Right lobe of liver (tissue), 6 donors: Measurements from ENCODE around the gene PRKCQ. TPM values are rescaled to one million over a fixed set of nuclear protein-coding genes. Genes with fewer than 3 reads are reported as not detected.
"Not testable (repeated sequence)": the region's sequence is repeated elsewhere in the genome, so short reads cannot be mapped to it uniquely, and the experiment has no call there.

ENCODE experiments used
- ATAC-seq, 4 donors: fragments of 200-7000 bp; cut with Tn5 transposase; one replicate each; pipeline ENCODE4 v1.9.1; 2020; ENCODE audit warnings: mild to moderate bottlenecking in 4 of 4, moderate library complexity in 4 of 4
- DNase-seq, 3 donors: peaks; one replicate each; pipeline ENCODE4 v3.0.0-alpha.2; 2020
- H3K27ac ChIP-seq, 3 donors: fragments of 200-600 bp; one replicate each; pipeline ENCODE4 v1.8.0; 2022
- H3K27me3 ChIP-seq, 2 donors: fragments of 200-600 bp; one replicate each; pipeline ENCODE4 v1.8.0; 2022
- H3K36me3 ChIP-seq, 4 donors: fragments of 200-600 bp; sonication (generic) in 1 of 4; one replicate each; pipeline versions ENCODE4 v1.5.1 to v1.8.0; 2017 to 2022; ENCODE audit warnings: control low read depth in 1 of 4
- H3K4me1 ChIP-seq, 4 donors: fragments of 200-600 bp; sonication (generic) in 1 of 4; one replicate each; pipeline versions ENCODE4 v1.5.1 to v1.8.0; 2017 to 2022; ENCODE audit warnings: control low read depth in 1 of 4
- H3K4me3 ChIP-seq, 3 donors: fragments of 200-600 bp; one replicate each; pipeline ENCODE4 v1.8.0; 2022
- H3K9me3 ChIP-seq, 4 donors: fragments of 200-600 bp; sonication (generic) in 1 of 4; one replicate each; pipeline versions ENCODE4 v1.5.1 to v1.8.0; 2017 to 2022; ENCODE audit warnings: control low read depth in 1 of 4
- CTCF ChIP-seq, 4 donors: fragments of 200-600 bp in 3 of 4; fragments of 450-650 bp in 1 of 4; IDR thresholded peaks; one replicate each; pipeline versions ENCODE4 v1.5.1 to v1.8.0; 2016 to 2022; ENCODE audit warnings: antibody characterized with exemption in 4 of 4, mild to moderate bottlenecking in 2 of 4
- POLR2A ChIP-seq: fragments of 450-650 bp; IDR thresholded peaks from one replicate; pipeline ENCODE4 v1.6.1; 2017; ENCODE audit warnings: antibody characterized with exemption, mild to moderate bottlenecking
- WGBS: methylation state at CpG from one replicate; pipeline ENCODE4 v1.1.6; 2018; ENCODE audit warnings: low coverage, low lambda C conversion rate; ENCODE audit not compliant: insufficient coverage; ENCODE audit errors: missing lambda C conversion rate; 5-methylcytosine and 5-hydroxymethylcytosine counted together
- intact Hi-C, 2 donors: fragments of 100-400 bp; cut with DNase I; formaldehyde crosslinking; loops; one replicate each; pipeline versions ENCODE4 v1.11.2 to v1.14.1; 2022
- total RNA-seq, 6 experiments: library from RNA; depleted of rRNA in 2 of 6; stranded (reverse); fragments of >200 nt in 2 of 6; fragmentation: NEBNext Ultra II Directional in 3 of 6; extraction: Animal tissue kit (Norgen Biotek cat#: 25700) in 3 of 6; gene quantifications; one replicate each; pipeline versions ENCODE4 v1.1.0 to v1.2.4, GENCODE V29; 2016 to 2023
- donor health status: DM: no; HTN: yes; CAD: no.
- donor health status: DM: no; HTN: no; CAD: no.
- donor health status: DM: no; HTN: no; CAD: no.
- donor health status: DM: no; HTN: yes; CAD: no.
- donor health status: DM: no; HTN: yes; CAD: no.

Gene PRKCQ
- total RNA-seq, 6 experiments from 2014 or later: 0.12 to 0.60 (median 0.16) TPM

GRCh38 chr10:6582298-6582697 is 2.2 kb upstream of the PRKCQ start:
- Histone ChIP-seq H3K27ac (no peak overlapping the region), H3K9me3 (no peaks in the 10 kb centered on the region), H3K27me3 (no peaks in the 10 kb centered on the region), H3K4me1 (no peaks in the 10 kb centered on the region), H3K36me3 (no peaks in the 10 kb centered on the region), H3K4me3 (no peak overlapping the region)
- DNase-seq (no peak), ATAC-seq (no peak)
- intact Hi-C loops: no loop called here
- TF ChIP-seq POLR2A (no peak), CTCF (IDR thresholded peaks at IDR 0.05) (no peak)
- 82% methylated on average over 5 of the region's 5 CpGs for WGBS

DNA sequence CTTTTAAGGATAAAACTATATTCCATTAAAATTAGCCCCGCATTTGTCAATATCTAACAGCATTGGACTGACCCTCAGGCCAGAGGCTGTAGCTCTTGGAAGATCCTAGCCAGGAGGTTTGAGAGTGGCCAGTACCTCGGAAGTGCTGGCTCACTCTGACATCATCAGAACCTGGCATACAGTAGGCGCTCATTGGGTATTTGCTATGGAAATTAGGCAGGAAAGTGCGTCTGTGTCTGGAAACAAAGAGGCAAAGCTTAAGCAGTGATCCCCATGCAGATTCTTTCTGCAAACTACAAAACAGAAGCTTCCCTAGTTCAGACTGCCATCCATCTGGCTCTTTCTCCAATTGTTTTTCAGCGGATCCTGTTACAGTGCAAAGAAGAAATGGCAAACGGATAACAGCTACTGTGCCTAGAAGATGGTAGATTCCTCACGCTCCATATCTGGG is 1.7 kb upstream of the PRKCQ start:
- Histone ChIP-seq H3K4me1 (no peaks in the 10 kb centered on the region), H3K4me3 (no peak overlapping the region), H3K36me3 (no peaks in the 10 kb centered on the region), H3K27ac (no peak overlapping the region), H3K27me3 (no peaks in the 10 kb centered on the region), H3K9me3 (no peaks in the 10 kb centered on the region)
- 56% methylated on average over 4 of the region's 7 CpGs for WGBS
- DNase-seq: no peak
- no peak for ATAC-seq
- intact Hi-C loops: no loop called here
- no peak for TF ChIP-seq POLR2A
- TF ChIP-seq CTCF (IDR thresholded peaks at IDR 0.05): no peak

DNA sequence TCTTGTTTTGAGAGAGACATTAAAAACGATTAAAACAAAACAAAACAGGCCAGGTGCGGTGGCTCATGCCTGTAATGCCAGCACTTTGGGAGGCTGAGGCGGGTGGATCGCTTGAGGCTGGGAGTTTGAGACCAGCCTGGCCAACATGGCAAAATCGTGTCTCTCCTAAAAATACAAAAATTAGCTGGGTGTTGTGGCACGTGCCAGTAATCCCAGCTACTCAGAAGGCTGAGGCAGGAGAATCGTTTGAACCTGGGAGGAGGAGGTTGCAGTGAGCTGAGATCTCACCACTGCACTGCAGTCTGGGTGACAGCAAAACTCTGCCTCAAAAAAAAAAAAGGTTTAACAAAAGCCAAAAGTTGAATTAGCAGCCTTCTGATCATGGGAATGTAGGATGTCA is 1.1 kb upstream of the PRKCQ start:
- 46% methylated on average over 7 of the region's 7 CpGs for WGBS
- DNase-seq, H3K27me3 ChIP-seq, H3K4me1 ChIP-seq, H3K27ac ChIP-seq, intact Hi-C loops, H3K36me3 ChIP-seq, ATAC-seq, H3K9me3 ChIP-seq: not testable (repeated sequence)
- H3K4me3 ChIP-seq: peak overlapping the region in 2 of 3 donors; percentile 67 to 76

DNA sequence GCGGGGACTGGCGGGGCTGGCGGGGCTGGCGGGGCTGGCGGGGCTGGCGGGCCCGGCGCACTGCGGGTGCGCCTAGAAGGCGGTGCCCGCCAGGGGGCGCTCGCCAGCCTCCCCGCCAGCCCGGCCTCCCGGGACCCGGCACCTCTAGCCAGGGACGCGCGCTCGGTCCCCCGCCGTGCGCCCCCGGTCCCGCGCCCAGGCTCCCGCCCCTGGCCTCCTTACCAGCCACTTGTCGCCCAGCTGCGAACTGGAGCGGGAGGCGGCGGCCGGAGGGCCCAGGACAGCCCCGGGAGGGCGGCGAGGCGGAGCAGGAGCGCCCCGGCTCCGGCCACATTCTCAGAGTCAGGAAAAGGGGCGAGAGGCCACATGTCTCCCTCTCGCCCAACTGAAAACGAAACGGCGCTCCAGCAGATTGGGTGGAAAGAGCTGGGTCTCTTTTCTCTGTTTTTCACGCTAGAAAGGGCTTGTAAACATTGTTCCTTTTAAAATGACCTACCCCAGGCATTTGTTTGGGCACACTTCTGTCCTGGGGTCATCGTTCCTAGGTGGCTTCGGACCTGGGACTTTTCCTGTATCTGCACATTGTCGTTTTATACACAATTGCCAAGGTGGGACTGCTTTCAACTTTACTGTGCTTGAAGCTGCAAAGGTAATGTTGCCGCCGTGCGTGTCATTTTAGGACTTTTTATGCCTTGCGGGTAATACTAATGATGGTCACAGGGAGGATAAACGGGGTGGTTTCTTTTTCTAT is 378 bp upstream of the PRKCQ start:
- Histone ChIP-seq H3K27me3 (no peaks in the 10 kb centered on the region), H3K4me1 (no peaks in the 10 kb centered on the region), H3K27ac (peak overlapping the region; percentile 62 to 76 (median 66)), H3K4me3 (peak overlapping the region; percentile 67 to 76 (median 73)), H3K36me3 (no peaks in the 10 kb centered on the region), H3K9me3 (no peaks in the 10 kb centered on the region)
- 3% methylated on average over 13 of the region's 56 CpGs for WGBS
- TF ChIP-seq POLR2A (peak; percentile 11), CTCF (IDR thresholded peaks at IDR 0.05) (peak; percentile 45 to 81 (median 57))
- intact Hi-C loops: no loop called here
- ATAC-seq: peak; percentile 95 to 98 (median 96)
- peak; percentile 81 to 86 (median 85) for DNase-seq

- intact Hi-C loops: loop anchor here in 1 of 2 donors (10.0 kb wide), 1 partner anchor 65 kb away; no protein-coding TSS in a partner anchor
- ATAC-seq (no peak), DNase-seq (no peak)
- H3K27ac ChIP-seq: peak overlapping the region in 1 of 3 donors; percentile 66
- no peaks in the 10 kb centered on the region for H3K4me1 ChIP-seq
- no peaks in the 10 kb centered on the region for H3K36me3 ChIP-seq
- no peak for TF ChIP-seq CTCF (IDR thresholded peaks at IDR 0.05)
- TF ChIP-seq POLR2A: no peak
- 15% methylated on average over 13 of the region's 16 CpGs for WGBS
- no peaks in the 10 kb centered on the region for H3K9me3 ChIP-seq
- no peaks in the 10 kb centered on the region for H3K27me3 ChIP-seq
- H3K4me3 ChIP-seq: peak overlapping the region; percentile 67 to 76 (median 73)
Observed at GRCh38 chr10:6579183-6579903, 733 bp downstream of the PRKCQ start.
